GM19099 (cell line): Measurements from ENCODE around the gene MAP3K6.

Source experiments
- POLR2A ChIP-seq: IDR thresholded peaks from 3 replicates; pipeline ENCODE4 v1.6.1; 2011; ENCODE audit warnings: low read depth; ENCODE audit not compliant: insufficient read length; ENCODE audit errors: extremely low read depth

The MAP3K6 gene

DNA sequence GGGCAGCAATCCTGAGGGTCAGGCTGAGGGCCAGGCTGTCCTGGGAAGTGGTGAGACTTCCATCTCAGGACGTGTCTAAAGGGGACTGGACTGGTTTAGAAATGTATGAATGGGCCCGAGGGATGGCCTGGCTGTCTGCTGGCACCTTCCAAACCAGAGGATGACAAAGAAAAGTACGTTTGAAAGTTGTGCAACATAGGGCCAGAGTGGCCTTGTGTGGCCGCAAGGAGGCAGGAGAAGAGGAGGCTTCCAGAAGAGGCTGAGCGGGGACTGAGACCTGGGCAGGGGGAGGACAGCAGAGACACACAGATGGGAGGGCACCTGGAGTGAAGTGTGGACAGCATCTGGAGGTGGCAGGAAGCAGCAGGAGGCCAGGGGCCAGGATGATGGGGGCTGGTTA is 27.5 kb downstream of the MAP3K6 start:
- TF ChIP-seq POLR2A, result no peak

DNA sequence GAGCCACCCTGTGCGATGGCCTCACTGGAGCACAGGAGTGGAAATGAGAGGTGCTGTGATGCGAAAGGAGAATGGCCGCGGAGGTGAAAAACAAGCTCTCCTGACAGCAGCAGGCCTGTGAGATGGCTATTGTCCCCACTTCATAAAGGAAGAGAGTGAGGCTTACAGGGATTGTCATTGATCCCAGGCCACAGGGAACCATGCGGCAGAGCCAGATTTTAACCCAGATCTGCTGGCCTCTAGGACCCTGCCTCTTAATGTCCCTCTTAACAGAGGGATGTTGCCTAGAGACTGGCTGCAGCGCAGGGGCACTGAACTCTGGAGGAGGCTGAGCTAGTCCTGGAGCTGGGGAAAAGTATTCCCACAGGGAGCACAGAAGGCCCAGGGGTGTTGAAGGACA is 28.0 kb downstream of the MAP3K6 start:
- no peak for TF ChIP-seq POLR2A

DNA sequence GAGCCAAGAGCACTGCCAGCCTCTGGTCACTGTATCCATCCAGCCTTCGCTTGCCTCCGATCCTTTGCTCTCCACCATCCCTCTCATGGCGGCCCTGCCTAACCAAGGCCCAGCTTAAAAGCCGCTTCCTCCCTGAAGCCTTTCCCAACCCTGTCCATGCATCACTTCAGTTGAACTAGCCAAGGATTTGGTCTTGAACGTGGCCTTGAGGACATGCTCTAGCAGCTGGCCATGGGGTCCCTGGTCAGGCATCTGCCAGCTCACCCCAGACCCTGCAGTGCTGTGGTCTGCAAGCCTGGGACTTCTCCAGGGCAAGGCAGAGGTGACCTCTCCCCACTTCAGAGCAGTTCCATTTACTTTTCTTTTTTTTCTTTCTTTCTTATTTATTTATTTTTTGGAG is 30.0 kb downstream of the MAP3K6 start:
- TF ChIP-seq POLR2A, result no peak

DNA sequence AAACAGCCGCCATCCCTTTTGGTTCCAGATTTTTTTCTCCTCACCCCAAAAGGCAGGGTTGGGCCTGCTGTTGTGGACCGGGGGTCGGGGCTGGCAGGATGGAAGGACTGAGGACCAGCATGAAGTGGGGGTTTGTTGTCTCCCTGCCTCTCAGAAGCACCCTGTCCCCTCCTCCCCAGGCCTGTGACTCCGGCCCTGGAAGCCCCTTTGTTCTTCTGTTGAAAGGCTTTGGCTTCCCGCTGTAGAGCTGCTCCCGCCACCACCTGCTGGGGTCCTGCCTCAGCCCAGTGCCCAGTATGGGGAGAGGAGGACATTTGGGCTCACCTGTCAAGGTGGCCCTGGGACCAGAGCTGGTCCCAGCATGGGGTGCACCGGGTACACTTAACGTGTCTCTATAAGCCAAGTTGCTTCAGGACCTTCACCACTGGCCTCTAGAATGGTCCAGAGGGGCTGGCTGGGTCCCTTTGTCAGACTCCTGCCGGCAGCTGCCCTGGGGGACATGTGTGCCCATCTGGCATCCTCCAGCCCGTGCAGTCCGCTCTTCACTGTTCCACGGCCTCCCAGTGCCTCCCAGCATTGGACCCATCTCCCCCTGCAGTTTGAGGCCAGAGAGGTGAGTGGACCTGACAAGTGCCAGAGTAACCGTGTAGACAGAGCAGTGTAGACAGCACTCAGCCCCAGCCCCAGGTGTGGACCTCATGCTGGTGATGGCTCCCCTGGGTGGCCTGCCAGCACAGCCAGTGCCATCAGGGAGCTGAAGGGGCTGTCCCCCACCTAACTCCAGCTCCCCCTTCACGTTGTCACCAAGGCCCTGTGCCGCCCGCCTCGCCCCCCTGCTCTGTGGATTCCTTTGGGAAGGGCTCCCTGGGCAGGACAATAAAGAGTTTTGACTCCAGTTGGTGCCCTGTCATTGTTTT is 31.0 kb downstream of the MAP3K6 start:
- TF ChIP-seq POLR2A, result no peak

DNA sequence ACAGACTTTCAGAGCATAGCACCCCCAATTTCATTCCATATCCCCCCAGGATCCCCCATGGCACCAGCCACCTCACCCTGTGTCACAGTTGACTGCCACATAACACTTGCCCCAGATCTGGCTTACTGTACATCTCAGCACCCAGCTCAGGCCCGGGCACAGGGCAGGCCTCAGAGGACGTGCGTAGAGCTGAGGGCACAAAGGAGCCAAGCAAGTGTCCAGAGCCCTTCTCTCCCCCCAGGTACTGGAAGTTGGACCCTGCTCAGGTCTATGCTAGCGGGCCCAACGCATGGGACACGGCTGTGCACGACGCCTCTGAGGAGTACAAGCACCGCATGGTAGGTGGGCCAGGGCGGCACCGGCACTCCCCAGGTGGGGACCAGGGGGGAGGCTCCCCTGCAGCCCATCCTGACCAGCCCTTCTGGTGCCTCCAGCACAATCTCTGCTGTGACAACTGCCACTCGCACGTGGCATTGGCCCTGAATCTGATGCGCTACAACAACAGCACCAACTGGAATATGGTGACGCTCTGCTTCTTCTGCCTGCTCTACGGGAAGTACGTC is 33.0 kb downstream of the MAP3K6 start:
- no peak for TF ChIP-seq POLR2A

DNA sequence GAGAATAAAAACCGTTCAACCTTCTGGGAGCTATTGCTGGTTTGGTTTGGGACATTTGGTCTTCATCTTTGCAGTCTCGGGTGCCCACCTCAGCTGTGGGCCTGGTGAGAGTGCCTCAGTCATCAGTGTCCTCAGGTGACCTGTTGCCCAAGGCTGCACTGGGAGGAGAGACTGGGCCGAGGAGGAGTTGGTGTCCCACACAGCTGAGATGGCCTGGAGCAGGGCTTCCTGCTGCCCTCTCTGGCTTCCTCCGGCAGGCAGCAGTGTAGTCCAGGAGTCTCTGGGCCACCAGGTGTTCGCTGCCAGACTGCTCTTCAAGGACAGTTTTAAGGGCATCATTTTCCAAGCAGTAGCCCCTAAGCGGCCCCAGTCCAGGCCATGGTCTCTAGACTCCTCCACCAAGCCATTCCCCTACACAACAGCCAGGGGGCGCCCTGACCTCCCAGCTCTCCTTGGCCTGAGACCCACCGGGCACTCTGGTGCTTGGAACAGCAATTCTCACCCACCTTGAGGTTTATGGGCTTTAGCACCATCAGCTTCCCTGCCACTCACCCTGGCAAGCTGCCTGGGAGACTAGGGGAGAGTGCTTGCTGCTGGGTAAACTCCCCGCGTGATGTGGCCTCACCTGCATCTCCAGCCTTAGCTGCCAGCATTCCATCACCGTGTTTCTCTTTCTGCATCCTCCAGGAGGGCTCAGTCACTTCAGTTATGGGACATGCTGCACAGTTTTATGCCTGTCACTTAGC is 34.1 kb downstream of the MAP3K6 start:
- no peak for TF ChIP-seq POLR2A

DNA sequence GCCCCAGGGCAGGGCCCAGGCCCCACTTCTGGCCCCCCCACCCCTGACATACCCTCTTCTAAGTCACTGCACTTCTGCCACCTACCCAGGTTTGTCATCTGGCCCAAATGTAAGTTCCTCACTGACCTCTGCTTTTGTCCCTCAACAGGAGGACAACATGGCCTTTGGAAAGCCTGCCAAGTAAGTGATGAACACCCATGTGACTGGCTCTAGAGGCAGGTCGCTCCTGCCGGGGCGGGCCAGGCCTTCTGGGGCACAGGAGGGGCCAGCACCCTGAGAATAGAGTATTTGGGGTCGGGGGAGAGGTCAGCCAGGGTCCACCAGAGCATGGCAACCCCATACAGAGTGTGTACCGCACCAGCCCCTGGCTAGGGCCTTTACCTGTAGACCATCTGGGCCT is 34.8 kb downstream of the MAP3K6 start:
- no peak for TF ChIP-seq POLR2A

DNA sequence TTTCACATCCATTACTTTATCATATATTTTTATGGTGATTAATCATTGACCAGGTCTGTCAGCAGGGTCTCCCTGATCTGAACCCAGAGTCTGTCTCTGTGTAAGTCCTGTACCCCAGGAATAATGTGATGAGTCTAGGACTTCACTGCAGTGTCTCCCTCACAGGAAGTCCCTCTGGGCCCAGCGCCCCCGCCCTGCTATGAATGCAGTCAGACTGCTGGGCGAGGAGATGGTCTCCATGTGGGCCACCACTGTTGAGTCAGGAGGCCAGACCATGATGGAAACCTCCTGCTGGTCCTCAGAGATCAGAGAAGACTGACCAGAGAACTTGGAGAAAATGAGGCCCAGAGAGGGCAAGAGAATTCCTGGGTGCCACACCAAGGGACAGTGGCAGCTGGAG is 35.3 kb downstream of the MAP3K6 start:
- TF ChIP-seq POLR2A, result no peak

DNA sequence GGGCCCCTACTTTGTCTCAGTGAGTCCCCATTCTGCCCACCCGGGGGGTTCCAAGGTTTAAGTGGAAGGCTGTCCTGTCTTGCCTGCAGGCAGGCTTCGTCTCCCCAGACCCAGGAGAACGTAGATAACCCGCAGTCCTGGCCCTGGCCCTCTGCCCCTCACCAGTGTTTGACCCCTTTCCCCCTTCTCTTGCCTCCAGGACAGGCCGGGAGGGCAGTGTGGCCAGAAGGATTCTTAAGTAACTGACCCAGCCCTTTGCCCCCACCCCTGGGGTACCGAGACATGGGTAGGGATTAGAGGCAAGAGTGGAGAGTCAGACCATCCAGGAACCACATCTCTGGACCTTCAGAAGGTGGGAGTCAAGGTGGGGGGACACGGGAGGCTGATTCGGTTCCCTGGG is 36.0 kb downstream of the MAP3K6 start:
- no peak for TF ChIP-seq POLR2A

DNA sequence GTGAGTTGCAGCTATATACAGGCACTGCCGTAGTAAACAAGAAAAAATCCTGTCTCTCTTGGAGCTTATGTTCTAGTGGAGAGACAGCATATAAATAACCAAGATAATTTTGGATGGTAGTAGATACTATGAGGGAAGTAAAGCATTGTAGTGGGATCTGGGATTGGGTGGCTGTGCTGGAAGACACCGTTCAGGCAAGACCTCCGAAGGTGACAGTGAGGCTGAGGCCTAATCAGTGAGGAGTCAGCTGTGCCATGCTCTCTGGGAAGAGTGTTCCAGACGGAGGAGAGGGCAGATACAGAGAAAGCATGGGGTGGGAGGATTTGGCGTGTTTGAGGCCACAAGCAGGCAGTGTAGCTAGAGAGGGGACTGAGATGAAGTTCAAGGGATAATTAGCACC is 38.8 kb downstream of the MAP3K6 start:
- no peak for TF ChIP-seq POLR2A

DNA sequence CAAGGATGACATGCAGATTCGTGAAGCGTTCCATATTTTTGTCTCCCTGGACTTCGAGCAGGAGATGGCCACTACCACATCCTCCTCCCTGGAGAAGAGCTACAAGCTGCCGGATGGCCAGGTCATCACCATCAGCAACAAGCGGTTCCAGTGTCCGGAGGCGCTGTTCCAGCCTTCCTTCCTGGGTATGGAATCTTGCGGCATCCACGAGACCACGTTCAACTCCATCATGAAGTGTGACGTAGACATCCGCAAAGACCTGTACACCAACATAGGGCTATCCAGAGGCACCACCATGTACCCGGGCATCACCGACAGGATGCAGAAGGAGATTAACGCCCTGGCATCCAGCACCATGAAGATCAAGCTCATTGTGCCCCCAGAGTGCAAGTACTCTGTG is 41.5 kb downstream of the MAP3K6 start:
- no peak for TF ChIP-seq POLR2A

DNA sequence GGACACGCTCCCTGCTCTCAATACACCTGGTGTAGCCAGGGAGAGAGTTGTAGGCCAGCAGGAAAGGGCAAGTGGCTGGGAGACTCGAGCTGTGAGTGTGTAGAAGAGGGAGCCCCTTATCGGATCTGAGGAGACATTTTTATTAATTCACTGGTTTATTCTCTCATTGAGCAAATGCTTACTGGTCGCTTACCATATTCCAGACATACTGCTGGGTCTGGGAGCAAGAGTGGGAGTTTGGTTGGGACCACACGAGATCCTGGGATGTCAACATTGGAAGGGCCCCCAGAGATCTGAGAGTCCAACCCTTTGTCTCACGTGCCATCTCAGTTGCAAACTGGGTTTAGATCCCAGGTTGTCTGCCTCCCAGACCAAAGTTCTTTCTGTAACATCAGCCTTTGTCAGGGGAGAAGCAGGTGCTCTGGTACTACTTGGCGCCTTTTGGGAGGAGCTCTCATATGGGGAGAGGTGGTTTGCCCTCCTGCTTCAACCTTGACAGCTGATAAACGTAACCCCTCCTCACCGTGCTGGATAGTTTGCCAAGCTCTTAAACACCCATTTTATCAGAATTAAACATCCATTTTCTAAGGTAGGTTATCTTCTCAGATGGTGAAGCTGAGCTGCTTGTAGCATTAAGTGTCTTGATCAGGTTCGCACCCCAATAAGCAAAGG is 44.1 kb downstream of the MAP3K6 start:
- TF ChIP-seq POLR2A, result no peak

DNA sequence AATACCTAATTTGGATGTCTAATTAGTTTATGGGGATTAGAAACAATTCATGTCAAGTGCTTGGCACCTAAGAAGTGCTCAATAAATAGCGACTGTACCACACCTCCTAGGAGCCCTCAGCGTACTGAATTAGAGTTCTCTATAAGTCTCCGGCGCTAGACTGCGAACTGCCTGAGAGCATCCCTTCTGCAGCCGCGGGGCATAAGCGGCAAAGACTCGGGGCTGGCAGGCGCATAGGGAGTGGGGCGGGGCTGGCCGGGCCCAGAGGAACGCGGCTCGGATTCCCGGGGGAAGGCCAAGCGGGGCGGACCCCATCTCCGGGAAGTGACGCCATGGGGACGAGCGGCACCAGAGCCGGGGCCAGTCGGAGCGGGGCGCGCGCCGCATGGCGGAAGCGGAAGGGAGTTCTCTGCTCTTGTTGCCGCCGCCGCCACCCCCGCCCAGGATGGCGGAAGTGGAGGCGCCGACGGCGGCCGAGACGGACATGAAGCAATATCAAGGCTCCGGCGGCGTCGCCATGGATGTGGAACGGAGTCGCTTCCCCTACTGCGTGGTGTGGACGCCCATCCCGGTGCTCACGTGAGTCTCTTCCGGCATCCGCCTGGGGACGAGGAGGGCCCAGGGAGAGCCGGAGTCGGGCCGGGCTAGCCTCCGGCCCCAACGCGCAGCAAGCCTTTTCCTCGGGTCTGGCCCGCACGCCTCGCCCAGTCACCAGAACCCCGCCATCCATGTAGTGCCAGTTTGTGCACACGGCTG is 44.8 kb downstream of the MAP3K6 start, which contains the start of gene TMEM222:
TMEM222 (plus strand) TSS at position 351 of the 756 bp plus-strand sequence; CDS start at position 386, 35 bp downstream.
- TF ChIP-seq POLR2A, result peak; percentile 91

DNA sequence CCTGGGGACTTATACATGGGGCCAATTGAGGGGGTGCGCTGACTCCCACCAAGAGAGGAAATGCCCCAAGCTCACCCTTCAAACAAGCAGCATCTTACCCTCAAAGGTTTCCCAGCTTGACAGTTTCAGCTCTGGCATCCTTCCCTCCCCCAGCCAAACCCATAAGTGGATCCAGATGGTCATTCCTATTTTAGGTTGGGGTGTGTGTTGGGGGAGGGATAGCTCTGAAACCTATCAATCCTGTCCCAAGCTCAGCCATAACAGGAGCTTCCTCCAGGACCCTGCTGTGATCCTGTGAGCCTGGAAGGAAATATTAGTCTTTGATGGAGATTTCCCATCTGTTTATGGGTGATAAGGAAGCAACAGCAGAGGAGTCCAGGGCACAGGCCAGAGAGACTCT is 48.2 kb downstream of the MAP3K6 start:
- no peak for TF ChIP-seq POLR2A
